OCI-LY7 (cell line): ENCODE measurements around the gene EGLN2. TPM values are rescaled to one million over a fixed set of nuclear protein-coding genes. Genes with fewer than 3 reads are reported as not detected.
"Not testable (repeated sequence)": the region's sequence is repeated elsewhere in the genome, so short reads cannot be mapped to it uniquely, and the experiment has no call there.

Source experiments
- BruUV-seq: library from RNA; stranded (reverse); fragments of 400-500 nt; replicated peaks from 2 replicates; lab custom pipeline; 2021; lab: Mats Ljungman, UMichigan
- CTCF ChIA-PET: fragments of 300-600 bp; sonication (Branson Sonifier 250); formaldehyde crosslinking; loops from one replicate; lab custom pipeline; 2022; ENCODE audit warnings: antibody characterized with exemption; ENCODE audit not compliant: unreplicated experiment; lab: Charles Lee
- POLR2A ChIA-PET: fragments of 300-600 bp; sonication (Branson Sonifier 250); formaldehyde crosslinking; loops from one replicate; lab custom pipeline; 2022; ENCODE audit warnings: antibody characterized with exemption; lab: Charles Lee
- DNase-seq: peaks from one replicate; pipeline ENCODE4 v3.0.0-alpha.2; 2015; ENCODE audit warnings: low spot score
- H2AFZ ChIP-seq: fragments of 200-600 bp; sonication (generic), shearing (Covaris generic); 2 replicates; pipeline ENCODE4 v1.6.1; 2014; ENCODE audit warnings: mild to moderate bottlenecking, antibody characterized with exemption, low read length, moderate library complexity
- H3K27ac ChIP-seq: fragments of 200-600 bp; sonication (generic); 2 replicates; pipeline ENCODE4 v1.5.1; 2014; ENCODE audit warnings: mixed run types, low read depth, mild to moderate bottlenecking, moderate library complexity, low read length, inconsistent platforms; ENCODE audit not compliant: poor library complexity, severe bottlenecking
- H3K36me3 ChIP-seq: fragments of 200-600 bp; sonication (generic); 2 replicates; pipeline ENCODE4 v1.6.1; 2014; ENCODE audit warnings: mild to moderate bottlenecking, antibody characterized with exemption, low read length, moderate library complexity, mixed read lengths; ENCODE audit not compliant: insufficient read depth
- H3K4me1 ChIP-seq: fragments of 200-600 bp; sonication (generic); 2 replicates; pipeline ENCODE4 v1.5.1; 2014; ENCODE audit warnings: mild to moderate bottlenecking, low read length; ENCODE audit not compliant: insufficient read depth, poor library complexity, severe bottlenecking
- H3K4me2 ChIP-seq: fragments of 200-600 bp; sonication (generic); 2 replicates; pipeline ENCODE4 v1.6.1; 2014; ENCODE audit warnings: mild to moderate bottlenecking, low read length
- H3K4me3 ChIP-seq: fragments of 200-600 bp; sonication (generic); 2 replicates; pipeline ENCODE4 v1.5.1; 2014; ENCODE audit warnings: mild to moderate bottlenecking, low read depth, low read length; ENCODE audit not compliant: poor library complexity, severe bottlenecking
- H3K79me2 ChIP-seq: fragments of 200-600 bp; sonication (generic); 2 replicates; pipeline ENCODE4 v1.6.1; 2016; ENCODE audit warnings: low read depth, mild to moderate bottlenecking, low read length, moderate library complexity, mixed read lengths; ENCODE audit not compliant: insufficient read depth
- H3K9me2 ChIP-seq: fragments of 200-600 bp; sonication (generic); 2 replicates; pipeline ENCODE4 v1.6.1; 2016; ENCODE audit warnings: mild to moderate bottlenecking, low read length, mixed read lengths; ENCODE audit not compliant: insufficient read depth
- H3K9me3 ChIP-seq: fragments of 200-600 bp; sonication (generic); 2 replicates; pipeline ENCODE4 v1.6.1; 2014; ENCODE audit warnings: mild to moderate bottlenecking, mixed run types, low read length, mixed read lengths
- H4K20me1 ChIP-seq: fragments of 200-600 bp; sonication (generic); 2 replicates; pipeline ENCODE4 v1.6.1; 2014; ENCODE audit warnings: mild to moderate bottlenecking, antibody characterized with exemption, low read length, moderate library complexity, mixed read lengths; ENCODE audit not compliant: insufficient read depth
- CTCF ChIP-seq: fragments of 200-600 bp; sonication (generic); conservative IDR thresholded peaks from 2 replicates; pipeline ENCODE4 v1.5.1; 2014; ENCODE audit warnings: mild to moderate bottlenecking, antibody characterized with exemption, low read length, moderate library complexity, mixed read lengths
- EZH2phosphoT487 ChIP-seq: fragments of 200-600 bp; sonication (generic); IDR thresholded peaks from 2 replicates; pipeline ENCODE4 v1.6.1; 2018; ENCODE audit warnings: low read depth, borderline replicate concordance, mild to moderate bottlenecking, mixed run types, antibody characterized with exemption, low read length, moderate library complexity, mixed read lengths
- intact Hi-C: fragments of 100-400 bp; cut with micrococcal nuclease; formaldehyde crosslinking; loops from one replicate; pipeline ENCODE4 v1.10.0; 2022; ENCODE audit not compliant: unreplicated experiment
- total RNA-seq, 2 experiments: library from RNA; depleted of rRNA in 1 of 2; stranded (reverse); fragments of >200 nt in 1 of 2; shearing (Covaris generic) in 1 of 2; gene quantifications; 2 replicates each; pipeline ENCODE4 v1.2.3, GENCODE V29; 2014 to 2022

EGLN2 gene
- total RNA-seq, 2 experiments from 2014 or later, result 81.6 to 87.9 TPM

DNA sequence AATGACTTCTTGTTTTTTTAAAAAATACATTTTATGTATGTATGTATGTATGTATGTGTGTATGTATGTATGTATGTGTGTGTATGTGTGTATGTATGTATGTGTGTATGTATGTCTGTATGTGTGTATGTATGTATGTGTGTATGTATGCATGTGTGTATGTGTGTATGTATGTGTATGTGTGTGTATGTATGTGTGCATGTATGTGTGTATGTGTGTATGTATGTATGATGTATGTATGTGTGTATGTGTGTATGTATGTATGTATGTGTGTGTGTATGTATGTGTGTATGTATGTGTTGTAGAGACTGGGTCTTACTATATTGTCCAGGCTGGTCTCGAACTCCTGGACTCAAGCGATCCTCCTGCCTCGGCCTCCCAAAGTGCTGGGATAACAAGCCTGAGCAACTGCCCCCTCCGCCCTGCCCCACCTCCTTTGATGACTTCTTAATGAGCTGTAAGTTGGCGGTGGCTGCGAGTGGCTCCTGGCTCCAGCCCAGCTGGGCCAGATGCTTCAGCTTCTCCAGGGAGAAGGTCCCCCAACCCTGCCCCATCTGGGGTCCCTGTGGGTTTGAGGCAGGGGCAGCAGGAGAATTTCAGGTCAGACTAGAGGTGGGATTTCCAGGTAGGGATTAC is 26.6 kb downstream of the EGLN2 start:
- H3K79me2 ChIP-seq, H2AFZ ChIP-seq, H3K4me2 ChIP-seq, intact Hi-C loops, H3K4me3 ChIP-seq, H3K27ac ChIP-seq, POLR2A ChIA-PET, H3K9me2 ChIP-seq, DNase-seq, H3K4me1 ChIP-seq, H4K20me1 ChIP-seq, BruUV-seq, H3K9me3 ChIP-seq, H3K36me3 ChIP-seq, CTCF ChIA-PET: not testable (repeated sequence)

GRCh38 chr19:40826312-40826698 is 27.3 kb downstream of the EGLN2 start:
- intact Hi-C loops, H3K79me2 ChIP-seq, H3K27ac ChIP-seq, DNase-seq, H3K9me2 ChIP-seq, H3K4me1 ChIP-seq, H3K4me3 ChIP-seq, H3K36me3 ChIP-seq, POLR2A ChIA-PET, H4K20me1 ChIP-seq, BruUV-seq, H3K4me2 ChIP-seq, H3K9me3 ChIP-seq, CTCF ChIA-PET, H2AFZ ChIP-seq: not testable (repeated sequence)

DNA sequence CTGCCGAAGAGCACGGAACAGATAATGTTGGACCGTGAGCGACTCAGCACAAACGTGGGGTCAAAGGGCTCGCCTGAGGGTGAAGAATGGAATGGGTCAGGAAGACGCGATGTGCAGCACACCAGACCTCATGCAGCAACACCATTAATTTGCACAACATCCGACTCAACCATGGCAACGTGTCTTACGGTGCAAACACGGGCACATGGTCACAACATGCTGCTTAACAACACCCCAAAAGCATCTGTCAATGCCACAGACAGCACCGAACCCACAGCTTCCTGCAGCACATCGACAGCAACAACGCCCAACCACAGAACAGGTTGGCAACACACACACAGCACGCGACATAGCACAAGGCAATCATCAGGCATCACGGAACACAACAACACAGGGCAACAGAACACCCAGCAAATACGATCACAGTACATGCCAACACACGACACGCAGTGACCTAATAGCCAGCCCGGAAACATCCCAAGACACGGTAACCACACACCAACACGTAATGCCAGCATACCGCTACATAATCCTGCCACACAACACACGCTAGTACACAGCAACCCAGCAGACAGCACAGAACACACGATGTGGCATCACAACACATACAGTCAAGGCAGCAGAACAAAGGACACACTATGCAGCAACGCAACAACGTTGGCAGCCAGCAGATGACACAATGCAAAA is 27.9 kb downstream of the EGLN2 start:
- POLR2A ChIA-PET, intact Hi-C loops, H3K4me3 ChIP-seq, H3K4me1 ChIP-seq, H3K79me2 ChIP-seq, H3K9me3 ChIP-seq, H3K4me2 ChIP-seq, H3K36me3 ChIP-seq, H4K20me1 ChIP-seq, H3K9me2 ChIP-seq, H2AFZ ChIP-seq, DNase-seq, H3K27ac ChIP-seq, CTCF ChIA-PET: not testable (repeated sequence)
- BruUV-seq, result TSS peak; percentile 41

DNA sequence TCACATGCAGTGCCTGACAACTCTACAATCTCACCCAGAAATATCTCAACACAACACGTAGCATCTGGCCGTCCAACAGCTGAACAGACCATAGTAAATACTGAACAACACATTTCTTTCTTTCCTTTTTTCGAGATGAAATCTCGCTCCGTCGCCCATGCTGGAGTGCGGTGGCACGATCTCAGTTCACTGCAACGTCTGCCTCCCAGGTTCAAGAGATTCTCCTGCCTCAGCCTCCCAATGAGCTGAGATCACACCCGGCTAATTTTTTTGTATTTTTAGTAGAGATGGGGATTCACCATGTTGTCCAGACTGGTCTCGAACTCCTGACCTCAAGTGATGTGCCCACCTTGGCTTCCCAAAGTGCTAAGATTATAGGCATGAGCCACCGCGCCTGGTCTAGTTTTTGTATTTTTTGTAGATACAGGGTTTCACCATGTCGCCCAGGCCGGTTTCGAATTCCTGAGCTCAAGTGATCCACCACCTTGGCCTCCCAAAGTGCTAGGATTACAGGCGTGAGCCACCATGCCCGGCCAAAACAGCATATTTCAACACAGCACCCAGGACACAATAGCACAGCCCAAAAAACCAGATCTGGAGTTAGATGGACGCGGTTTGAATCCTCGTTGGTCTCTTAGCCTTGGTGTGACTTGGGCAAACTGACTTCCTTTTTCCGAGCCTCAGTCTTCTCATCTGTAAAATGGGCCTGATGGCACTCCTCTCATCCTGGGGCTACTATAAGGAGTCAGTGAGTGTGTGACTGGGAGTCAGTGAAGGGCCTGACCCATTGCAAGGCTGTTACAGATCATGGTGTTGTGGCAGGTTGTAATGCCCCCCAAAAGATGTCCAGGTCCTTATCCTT is 28.6 kb downstream of the EGLN2 start:
- Histone ChIP-seq H3K9me2 (no peaks in the 10 kb centered on the region), H4K20me1 (no peaks in the 10 kb centered on the region), H2AFZ (no peak overlapping the region), H3K9me3 (no peaks in the 10 kb centered on the region), H3K36me3 (no peaks in the 10 kb centered on the region), H3K79me2 (no peaks in the 10 kb centered on the region), H3K27ac (no peak overlapping the region), H3K4me3 (no peak overlapping the region), H3K4me1 (peaks cover 5% of the 10 kb centered on the region), H3K4me2 (no peak overlapping the region)
- DNase-seq, result no peak
- ChIA-PET POLR2A (no interaction called here), CTCF (no interaction called here)
- intact Hi-C loops, result no loop called here
- no peak for TF ChIP-seq CTCF
- TF ChIP-seq EZH2phosphoT487, result no peak
- BruUV-seq, result no TSS peak
